Pancreas (tissue), 10 donors: ENCODE results near the gene SAPCD1. TPM values are rescaled to one million over a fixed set of nuclear protein-coding genes. Genes with fewer than 3 reads are reported as not detected.

Experiments used
- ATAC-seq, 4 donors: fragments of 200-7000 bp; cut with Tn5 transposase; one replicate each; pipeline versions ENCODE4 v1.8.0 to v1.9.1; 2020; ENCODE audit warnings: mild to moderate bottlenecking in 4 of 4, moderate library complexity in 4 of 4
- DNase-seq, 6 donors: peaks; one replicate each; pipeline ENCODE4 v3.0.0-alpha.2; 2020
- FAIRE-seq: peaks from 2 replicates; lab custom pipeline; 2012; peaks lifted over from hg19 to GRCh38; lab: Jason Lieb, UNC
- H3K27ac ChIP-seq, 4 donors: fragments of 200-600 bp; sonication (generic); 1 replicate in 3 of 4; 2 replicates in 1 of 4; pipeline versions ENCODE4 v1.5.0 to v1.8.0; 2020
- H3K27me3 ChIP-seq, 4 donors: fragments of 200-600 bp; one replicate each; pipeline ENCODE4 v1.8.0; 2021
- H3K36me3 ChIP-seq, 3 donors: fragments of 200-600 bp; sonication (generic) in 1 of 3; one replicate each; pipeline versions ENCODE4 v1.5.0 to v1.8.0; 2020 to 2021
- H3K4me1 ChIP-seq, 3 donors: fragments of 200-600 bp; one replicate each; pipeline ENCODE4 v1.8.0; 2021
- H3K4me3 ChIP-seq, 4 donors: fragments of 200-600 bp; sonication (generic) in 2 of 4; one replicate each; pipeline versions ENCODE4 v1.5.0 to v1.8.0; 2020 to 2021
- H3K9me3 ChIP-seq, 4 donors: fragments of 200-600 bp; one replicate each; pipeline ENCODE4 v1.8.0; 2021
- CTCF ChIP-seq, 4 donors: fragments of 200-600 bp; sonication (generic) in 3 of 4; IDR thresholded peaks; one replicate each; pipeline versions ENCODE4 v1.5.0 to v1.8.0; 2021; ENCODE audit warnings: antibody characterized with exemption in 4 of 4
- WGBS, 2 donors: extraction: QIAGEN DNeasy Blood & Tissue Kit; methylation state at CpG; one replicate each; pipeline ENCODE4 v1.1.7; 2013; 5-methylcytosine and 5-hydroxymethylcytosine counted together
- intact Hi-C, 3 donors: fragments of 100-400 bp; cut with DNase I; formaldehyde crosslinking; loops; one replicate each; pipeline versions ENCODE4 v1.11.1 to v1.14.2; 2022
- polyA plus RNA-seq, 2 donors: library from polyadenylated mRNA; stranded (reverse); fragments of 200-250 nt; gene quantifications; one replicate each; pipeline ENCODE4 v1.2.3, GENCODE V29; 2013
- total RNA-seq, 6 donors: library from RNA; stranded (reverse); fragmentation: NEBNext Ultra II Directional in 4 of 6; extraction: Animal tissue kit (Norgen Biotek cat#: 25700) in 4 of 6; gene quantifications; one replicate each; pipeline versions ENCODE4 v1.2.1 to v1.2.4, GENCODE V29; 2021 to 2023
- donor health status: healthy with polysubstance abuse.
- donor health status: DM: no; HTN: no; CAD: no; lungs with moderate emphysema.
- donor health status: DM: no; HTN: no; CAD: no.
- donor health status: control.
- donor health status: control.
- donor health status: Bipolar disorder and iron deficiency.
- donor health status: DM: yes; HTN: yes; CAD: no.
- donor health status: DM: no; HTN: no; CAD: no.
- donor health status: DM: no; HTN: no; CAD: no.
- donor health status: DM: yes; HTN: yes; CAD: no.

Gene SAPCD1
- total and polyA plus RNA-seq, 8 donors: 0.51 to 11.1 (median 0.69) TPM; not detected in 1

- Histone ChIP-seq H3K4me1 (peaks cover 0 to 4% (median 0%) of the 10 kb centered on the region in 3 donors), H3K27ac (peak overlapping the region; percentile 70 to 89 (median 79)), H3K36me3 (peaks cover 0 to 21% (median 17%) of the 10 kb centered on the region in 3 donors), H3K9me3 (no peaks in the 10 kb centered on the region), H3K4me3 (peak overlapping the region; percentile 25 to 66 (median 54)), H3K27me3 (no peaks in the 10 kb centered on the region)
- ATAC-seq (peak; percentile 76 to 89 (median 86)), FAIRE-seq (no peak), DNase-seq (peak; percentile 77 to 91 (median 86))
- 0 to 1% methylated on average over 27 to 29 of the region's 29 CpGs for WGBS, 2 donors
- intact Hi-C loops: no loop called here
- TF ChIP-seq CTCF (IDR thresholded peaks at IDR 0.05): peak in 2 of 4 donors; percentile 27 to 37
Observed at GRCh38 chr6:31729515-31729978, 32.9 kb upstream of the SAPCD1 start.

- Histone ChIP-seq H3K27me3 (no peaks in the 10 kb centered on the region), H3K36me3 (peaks cover 0 to 21% (median 17%) of the 10 kb centered on the region in 3 donors), H3K27ac (peak overlapping the region; percentile 70 to 89 (median 79)), H3K4me3 (peak overlapping the region; percentile 25 to 66 (median 54)), H3K4me1 (peaks cover 0 to 4% (median 0%) of the 10 kb centered on the region in 3 donors), H3K9me3 (no peaks in the 10 kb centered on the region)
- no peak for TF ChIP-seq CTCF (IDR thresholded peaks at IDR 0.05)
- 15% methylated on average over 45 to 46 of the region's 46 CpGs for WGBS, 2 donors
- intact Hi-C loops: no loop called here
- ATAC-seq: peak; percentile 59 to 78 (median 75)
- no peak for FAIRE-seq
- DNase-seq: peak; percentile 56 to 86 (median 77)
Observed at GRCh38 chr6:31729979-31730630, 32.4 kb upstream of the SAPCD1 start.

GRCh38 chr6:31730631-31731086, 31.8 kb upstream of the SAPCD1 start:
- intact Hi-C loops: no loop called here
- Histone ChIP-seq H3K27ac (peak overlapping the region in 2 of 4 donors; percentile 84 to 89), H3K36me3 (peaks cover 0 to 21% (median 17%) of the 10 kb centered on the region in 3 donors), H3K4me1 (peaks cover 0 to 4% (median 0%) of the 10 kb centered on the region in 3 donors), H3K4me3 (peak overlapping the region in 1 of 4 donors; percentile 66), H3K27me3 (no peaks in the 10 kb centered on the region), H3K9me3 (no peaks in the 10 kb centered on the region)
- no peak for TF ChIP-seq CTCF (IDR thresholded peaks at IDR 0.05)
- no peak for FAIRE-seq
- 88 to 89% methylated on average over 11 of the region's 11 CpGs for WGBS, 2 donors
- no peak for DNase-seq
- no peak for ATAC-seq

- Histone ChIP-seq H3K27me3 (no peaks in the 10 kb centered on the region), H3K27ac (no peak overlapping the region), H3K4me3 (no peak overlapping the region), H3K9me3 (no peaks in the 10 kb centered on the region), H3K36me3 (peaks cover 0 to 21% (median 17%) of the 10 kb centered on the region in 3 donors), H3K4me1 (peaks cover 4 to 9% (median 5%) of the 10 kb centered on the region in 3 donors)
- DNase-seq (no peak), FAIRE-seq (no peak), ATAC-seq (no peak)
- WGBS, 2 donors: 60 to 66% methylated on average over 3 of the region's 3 CpGs
- TF ChIP-seq CTCF (IDR thresholded peaks at IDR 0.05): no peak
- intact Hi-C loops: no loop called here
Observed at GRCh38 chr6:31732029-31732428, 30.4 kb upstream of the SAPCD1 start.

GRCh38 chr6:31733734-31734133, 28.7 kb upstream of the SAPCD1 start:
- ATAC-seq: no peak
- Histone ChIP-seq H3K27ac (no peak overlapping the region), H3K4me3 (no peak overlapping the region), H3K9me3 (no peaks in the 10 kb centered on the region), H3K27me3 (no peaks in the 10 kb centered on the region), H3K36me3 (peaks cover 0 to 21% (median 17%) of the 10 kb centered on the region in 3 donors), H3K4me1 (peaks cover 21 to 26% (median 21%) of the 10 kb centered on the region in 3 donors)
- no peak for DNase-seq
- TF ChIP-seq CTCF (IDR thresholded peaks at IDR 0.05): no peak
- intact Hi-C loops: no loop called here
- FAIRE-seq: no peak
- WGBS, 2 donors: 85% methylated on average over 4 of the region's 4 CpGs
